CD4-positive, alpha-beta memory T cell (primary cell): ENCODE measurements around the gene MAPK8IP3. TPM values are rescaled to one million over a fixed set of nuclear protein-coding genes. Genes with fewer than 3 reads are reported as not detected.

ENCODE experiments used
- CTCF ChIA-PET: fragments of 350-600 bp; sonication (Branson Sonifier 250); formaldehyde crosslinking; loops from one replicate; lab custom pipeline; 2021; ENCODE audit warnings: inconsistent platforms; ENCODE audit not compliant: partially characterized antibody; lab: Charles Lee
- POLR2A ChIA-PET: fragments of 350-600 bp; sonication (Branson Sonifier 250); formaldehyde crosslinking; loops from one replicate; lab custom pipeline; 2021; ENCODE audit not compliant: partially characterized antibody; lab: Charles Lee
- DNase-seq, 5 donors: peaks; one replicate each; pipeline versions ENCODE4 v3.0.0 to v3.0.0-alpha.2; 2020 to 2022; ENCODE audit warnings: mixed read lengths in 1 of 5
- H3K27ac ChIP-seq: one replicate; pipeline ENCODE4 v1.7.0; 2013; ENCODE audit warnings: low read depth, low read length
- H3K27me3 ChIP-seq: 2 replicates; pipeline ENCODE4 v1.7.0; 2013; ENCODE audit warnings: mild to moderate bottlenecking, low read length, moderate library complexity; ENCODE audit not compliant: insufficient read depth
- H3K36me3 ChIP-seq: 2 replicates; pipeline ENCODE4 v1.7.0; 2013; ENCODE audit warnings: mild to moderate bottlenecking, low read length, moderate library complexity; ENCODE audit not compliant: insufficient read depth
- H3K4me1 ChIP-seq: 2 replicates; pipeline ENCODE4 v1.7.0; 2013; ENCODE audit warnings: mild to moderate bottlenecking, low read length, moderate library complexity; ENCODE audit not compliant: insufficient read depth
- H3K4me3 ChIP-seq, 2 donors: one replicate each; pipeline ENCODE4 v1.7.0; 2013; ENCODE audit warnings: low read length in 2 of 2, mild to moderate bottlenecking in 1 of 2
- H3K9me3 ChIP-seq, 2 donors: one replicate each; pipeline ENCODE4 v1.7.0; 2013; ENCODE audit warnings: low read length in 2 of 2, control low read depth in 1 of 2; ENCODE audit not compliant: control insufficient read depth in 1 of 2
- H3K27ac Mint-ChIP-seq, 7 donors: one replicate each; pipeline ENCODE4 v1.8.0; 2020 to 2021; ENCODE audit warnings: mixed read lengths in 7 of 7, mild to moderate bottlenecking in 6 of 7, inconsistent platforms in 3 of 7, moderate library complexity in 3 of 7
- H3K27me3 Mint-ChIP-seq, 2 donors: one replicate each; pipeline ENCODE4 v1.8.0; 2020 to 2021; ENCODE audit warnings: mixed read lengths in 2 of 2
- H3K36me3 Mint-ChIP-seq, 2 donors: one replicate each; pipeline ENCODE4 v1.8.0; 2020 to 2021; ENCODE audit warnings: mixed read lengths in 2 of 2, inconsistent platforms in 1 of 2, mild to moderate bottlenecking in 1 of 2
- H3K4me1 Mint-ChIP-seq, 4 donors: one replicate each; pipeline ENCODE4 v1.8.0; 2020 to 2021; ENCODE audit warnings: mixed read lengths in 4 of 4, mild to moderate bottlenecking in 1 of 4
- H3K4me3 Mint-ChIP-seq, 8 donors: one replicate each; pipeline ENCODE4 v1.8.0; 2020 to 2021; ENCODE audit warnings: mixed read lengths in 8 of 8, mild to moderate bottlenecking in 7 of 8, moderate library complexity in 6 of 8, inconsistent platforms in 3 of 8
- H3K9me3 Mint-ChIP-seq, 8 donors: one replicate each; pipeline ENCODE4 v1.8.0; 2020 to 2021; ENCODE audit warnings: mixed read lengths in 8 of 8, mild to moderate bottlenecking in 5 of 8, inconsistent platforms in 3 of 8, moderate library complexity in 1 of 8
- intact Hi-C: fragments of 100-400 bp; cut with micrococcal nuclease; formaldehyde crosslinking; loops from one replicate; pipeline ENCODE4 v1.15.1; 2023
- polyA plus RNA-seq, 2 donors: library from polyadenylated mRNA; unstranded; fragments of 300-500 nt; fragmentation: Illumina TruSeq; gene quantifications; one replicate each; pipeline ENCODE4 v1.2.3, GENCODE V29; 2021
- total RNA-seq, 2 experiments: library from RNA; stranded (reverse); gene quantifications; one replicate each; pipeline ENCODE4 v1.2.3, GENCODE V29; 2021

MAPK8IP3 gene
- total and polyA plus RNA-seq, 4 experiments from 2014 or later, result 0.86 to 248 (median 121) TPM

DNA sequence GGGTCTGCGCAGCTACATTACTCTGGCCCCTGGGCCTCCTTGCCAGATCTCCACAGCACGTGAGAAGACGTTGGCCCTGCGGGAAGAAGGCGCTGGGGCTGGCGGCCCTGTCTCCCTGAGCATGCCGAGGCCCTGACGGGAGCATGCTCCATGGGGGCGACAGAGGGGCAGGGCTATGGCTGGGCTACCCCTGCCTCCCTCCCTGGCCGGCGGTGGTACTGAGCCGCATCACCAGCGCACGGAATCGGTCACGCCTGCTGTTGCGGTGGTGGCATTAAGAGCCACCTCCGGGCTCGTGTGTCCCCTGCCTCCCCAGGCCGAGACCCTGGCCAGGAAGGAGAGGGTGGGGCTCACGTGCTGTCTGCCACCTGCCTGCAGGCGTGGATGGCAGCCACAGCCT, 28.1 kb downstream of the MAPK8IP3 start:
- no peak overlapping the region for H3K4me3 Mint-ChIP-seq
- CTCF ChIA-PET, result no interaction called here

GRCh38 chr16:1734816-1735215, 28.8 kb downstream of the MAPK8IP3 start:
- ChIA-PET POLR2A (no interaction called here), CTCF (no interaction called here)
- DNase-seq, result no peak
- Mint-ChIP-seq H3K27ac (no peak overlapping the region), H3K27me3 (no peaks in the 10 kb centered on the region), H3K9me3 (no peaks in the 10 kb centered on the region), H3K4me1 (no peaks in the 10 kb centered on the region), H3K36me3 (peaks cover 0 to 13% of the 10 kb centered on the region in 2 donors), H3K4me3 (peak overlapping the region in 1 of 8 donors; percentile 10)
- Histone ChIP-seq H3K9me3 (no peaks in the 10 kb centered on the region), H3K4me3 (no peak overlapping the region), H3K27me3 (no peaks in the 10 kb centered on the region), H3K36me3 (peaks cover 20% of the 10 kb centered on the region), H3K27ac (no peak overlapping the region), H3K4me1 (no peaks in the 10 kb centered on the region)
- intact Hi-C loops, result no loop called here

More for the DNA sequence above, 28.1 kb downstream of the MAPK8IP3 start:
- H3K27ac ChIP-seq, result no peak overlapping the region
- Mint-ChIP-seq H3K4me1 (no peaks in the 10 kb centered on the region), H3K27ac (no peak overlapping the region), H3K9me3 (no peaks in the 10 kb centered on the region), H3K27me3 (no peaks in the 10 kb centered on the region), H3K36me3 (peaks cover 0 to 16% of the 10 kb centered on the region in 2 donors)
- no peaks in the 10 kb centered on the region for H3K4me1 ChIP-seq
- POLR2A ChIA-PET, result no interaction called here
- H3K4me3 ChIP-seq, result no peak overlapping the region
- H3K27me3 ChIP-seq, result no peaks in the 10 kb centered on the region
- intact Hi-C loops, result no loop called here
- H3K9me3 ChIP-seq, result no peaks in the 10 kb centered on the region
- DNase-seq, result no peak
- peaks cover 22% of the 10 kb centered on the region for H3K36me3 ChIP-seq

GRCh38 chr16:1740234-1740633, 34.2 kb downstream of the MAPK8IP3 start:
- ChIA-PET POLR2A (interaction anchor here (0.7 kb wide), 1 partner anchor 248 kb away, joined by 5 read pairs; no protein-coding TSS in a partner anchor), CTCF (no interaction called here)
- no peaks in the 10 kb centered on the region for H3K27me3 Mint-ChIP-seq
- Histone ChIP-seq H3K27me3 (no peaks in the 10 kb centered on the region), H3K9me3 (no peaks in the 10 kb centered on the region), H3K27ac (no peak overlapping the region), H3K4me1 (no peaks in the 10 kb centered on the region), H3K4me3 (no peak overlapping the region), H3K36me3 (peaks cover 20% of the 10 kb centered on the region)
- peaks cover 8 to 13% of the 10 kb centered on the region in 2 donors for H3K36me3 Mint-ChIP-seq
- no peak overlapping the region for H3K4me3 Mint-ChIP-seq
- intact Hi-C loops, result loop anchor here (5.0 kb wide), 1 partner anchor 73 kb away; no protein-coding TSS in a partner anchor
- DNase-seq, result peak in 1 of 5 donors; percentile 28
- no peaks in the 10 kb centered on the region for H3K9me3 Mint-ChIP-seq
- H3K4me1 Mint-ChIP-seq, result no peaks in the 10 kb centered on the region
- no peak overlapping the region for H3K27ac Mint-ChIP-seq

DNA sequence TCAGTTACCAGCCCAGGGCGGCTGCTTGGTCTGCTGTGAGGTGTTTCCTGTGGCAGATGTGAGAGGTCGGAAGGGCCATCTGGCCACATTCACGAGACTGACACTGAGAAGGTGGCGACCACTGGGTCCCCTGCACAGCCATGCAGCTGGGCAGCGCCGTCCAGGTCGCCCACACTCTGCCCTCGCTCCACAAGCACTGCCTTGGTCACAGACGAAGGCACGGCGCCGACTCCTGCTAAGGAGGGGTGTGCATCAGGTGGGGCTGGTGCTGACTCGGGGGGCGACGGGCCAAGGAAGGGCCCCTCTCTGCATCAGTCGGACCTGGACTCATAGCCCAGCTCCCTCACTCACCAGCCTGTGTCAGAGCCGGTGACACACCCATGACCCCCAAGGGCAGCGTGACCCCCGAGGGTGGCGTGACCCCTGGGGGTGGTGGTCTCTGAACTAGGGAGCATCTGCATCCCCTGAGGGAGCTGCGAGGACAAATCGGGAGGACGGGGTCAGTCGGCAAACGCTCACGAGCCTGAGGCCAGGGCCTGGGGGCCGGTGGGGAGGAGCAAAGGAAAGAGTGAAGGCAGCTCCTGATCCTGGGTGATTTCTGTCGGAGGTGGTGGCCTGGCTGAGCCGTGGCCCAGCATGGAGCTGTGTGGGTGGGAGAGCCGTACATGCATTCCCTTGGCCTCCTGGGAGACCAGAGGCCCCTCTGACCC, 34.9 kb downstream of the MAPK8IP3 start:
- Histone ChIP-seq H3K36me3 (peaks cover 25% of the 10 kb centered on the region), H3K4me1 (no peaks in the 10 kb centered on the region), H3K9me3 (no peaks in the 10 kb centered on the region), H3K27ac (no peak overlapping the region), H3K4me3 (no peak overlapping the region), H3K27me3 (no peaks in the 10 kb centered on the region)
- Mint-ChIP-seq H3K4me1 (no peaks in the 10 kb centered on the region), H3K27me3 (no peaks in the 10 kb centered on the region), H3K9me3 (no peaks in the 10 kb centered on the region), H3K27ac (no peak overlapping the region), H3K4me3 (no peak overlapping the region), H3K36me3 (peaks cover 9 to 19% of the 10 kb centered on the region in 2 donors)
- intact Hi-C loops, result loop anchor here (5.0 kb wide), 1 partner anchor 74 kb away; no protein-coding TSS in a partner anchor
- peak in 1 of 5 donors; percentile 27 for DNase-seq
- CTCF ChIA-PET, result no interaction called here
- POLR2A ChIA-PET, result interaction anchor here (0.6 kb wide), 1 partner anchor 77 kb away, joined by 3 read pairs; no protein-coding TSS in a partner anchor

GRCh38 chr16:1741553-1742165, 35.7 kb downstream of the MAPK8IP3 start:
- no peak overlapping the region for H3K4me3 ChIP-seq
- no peak for DNase-seq
- intact Hi-C loops, result loop anchor here (5.0 kb wide), 1 partner anchor 74 kb away; no protein-coding TSS in a partner anchor
- Mint-ChIP-seq H3K27ac (peak overlapping the region in 1 of 7 donors; percentile 41), H3K9me3 (no peaks in the 10 kb centered on the region), H3K4me3 (no peak overlapping the region), H3K36me3 (peaks cover 9 to 20% of the 10 kb centered on the region in 2 donors), H3K4me1 (no peaks in the 10 kb centered on the region), H3K27me3 (no peaks in the 10 kb centered on the region)
- CTCF ChIA-PET, result interaction anchor here (0.9 kb wide), 1 partner anchor 18 kb away, joined by 3 read pairs; no protein-coding TSS in a partner anchor
- POLR2A ChIA-PET, result interaction anchor here (0.6 kb wide), 1 partner anchor 77 kb away, joined by 3 read pairs; no protein-coding TSS in a partner anchor
- no peaks in the 10 kb centered on the region for H3K4me1 ChIP-seq
- no peak overlapping the region for H3K27ac ChIP-seq
- no peaks in the 10 kb centered on the region for H3K27me3 ChIP-seq
- H3K9me3 ChIP-seq, result no peaks in the 10 kb centered on the region
- H3K36me3 ChIP-seq, result peaks cover 27% of the 10 kb centered on the region

DNA sequence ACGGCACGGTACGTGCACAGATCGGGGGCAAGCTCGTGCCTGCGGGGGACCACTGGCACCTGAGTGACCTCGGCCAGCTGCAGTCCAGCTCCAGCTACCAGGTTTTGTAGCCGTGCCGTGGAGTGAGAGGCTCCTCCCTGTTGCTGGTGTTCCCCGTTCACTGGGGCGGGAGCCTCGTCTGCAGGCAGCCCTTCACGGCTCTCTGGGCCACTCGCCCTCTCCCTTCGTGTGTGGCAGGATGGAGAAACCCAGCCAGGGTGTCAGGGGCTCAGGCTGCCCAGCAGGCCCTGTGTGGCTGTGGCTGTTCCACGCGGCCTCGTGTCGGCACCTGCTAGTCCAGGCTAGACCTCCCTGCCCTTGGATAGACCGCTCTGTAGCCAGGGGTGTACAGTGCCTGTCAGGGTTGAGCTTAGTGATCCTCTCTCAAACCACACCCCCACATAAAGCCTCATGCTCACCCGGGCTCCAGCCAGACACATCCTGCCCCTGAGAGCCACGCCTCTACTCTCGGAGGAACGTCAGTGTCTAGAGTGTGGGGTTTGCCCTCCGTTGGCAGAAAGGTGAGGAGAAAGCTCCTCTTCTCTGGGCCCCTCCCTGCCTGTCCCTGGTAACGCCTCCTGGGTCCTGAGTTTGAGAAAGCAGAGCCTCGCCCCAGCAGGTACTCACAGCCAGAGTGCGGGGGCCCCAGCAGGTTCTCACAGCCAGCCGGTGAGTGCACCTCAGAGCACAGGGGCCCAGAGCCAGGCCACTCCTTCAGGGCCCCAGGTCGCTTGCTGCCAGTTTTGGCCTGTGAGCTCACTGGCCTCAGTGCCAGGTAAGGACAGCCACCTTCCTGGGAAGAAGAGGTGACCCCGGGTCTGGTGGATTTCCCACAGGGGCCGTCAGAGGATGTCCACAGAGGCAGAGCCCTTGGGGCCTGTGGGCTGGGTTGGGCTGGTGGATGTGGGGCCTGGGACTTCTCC, 37.7 kb downstream of the MAPK8IP3 start:
- no peaks in the 10 kb centered on the region for H3K27me3 ChIP-seq
- peak in 1 of 5 donors; percentile 21 for DNase-seq
- Mint-ChIP-seq H3K4me3 (no peak overlapping the region), H3K4me1 (no peaks in the 10 kb centered on the region), H3K27me3 (no peaks in the 10 kb centered on the region), H3K9me3 (no peaks in the 10 kb centered on the region), H3K27ac (peak overlapping the region in 2 of 7 donors; percentile 10 to 12), H3K36me3 (peaks cover 15 to 33% of the 10 kb centered on the region in 2 donors)
- no peaks in the 10 kb centered on the region for H3K4me1 ChIP-seq
- H3K4me3 ChIP-seq, result no peak overlapping the region
- peaks cover 40% of the 10 kb centered on the region for H3K36me3 ChIP-seq
- H3K27ac ChIP-seq, result no peak overlapping the region
- ChIA-PET POLR2A (no interaction called here), CTCF (no interaction called here)
- H3K9me3 ChIP-seq, result no peaks in the 10 kb centered on the region
- intact Hi-C loops, result loop anchor here (5.0 kb wide), 1 partner anchor 76 kb away; no protein-coding TSS in a partner anchor
